DOHH2 (cell line): ENCODE measurements around the gene ATP4B.

Source experiments
- H3F3A ChIP-seq: fragments of 200-600 bp; sonication (generic), shearing (Covaris generic); 2 replicates; pipeline ENCODE4 v1.6.0; 2016; ENCODE audit warnings: antibody characterized with exemption, mild to moderate bottlenecking; ENCODE audit not compliant: control insufficient read depth, insufficient read depth
- H3K27ac ChIP-seq: fragments of 200-600 bp; sonication (generic); 2 replicates; pipeline ENCODE4 v1.5.1; 2014; ENCODE audit warnings: low read depth, mild to moderate bottlenecking, low read length, moderate library complexity
- H3K27me3 ChIP-seq: fragments of 200-600 bp; sonication (generic); 2 replicates; pipeline ENCODE4 v1.6.1; 2014; ENCODE audit warnings: mild to moderate bottlenecking, low read length, mixed read lengths; ENCODE audit not compliant: control insufficient read depth
- H3K36me3 ChIP-seq: fragments of 200-600 bp; sonication (generic); 2 replicates; pipeline ENCODE4 v1.6.1; 2014; ENCODE audit warnings: mild to moderate bottlenecking, low read length, moderate library complexity, mixed read lengths; ENCODE audit not compliant: control insufficient read depth
- H3K4me1 ChIP-seq: fragments of 200-600 bp; sonication (generic); 2 replicates; pipeline ENCODE4 v1.6.1; 2014; ENCODE audit warnings: mild to moderate bottlenecking, low read length, mixed read lengths; ENCODE audit not compliant: control insufficient read depth
- H3K4me2 ChIP-seq: fragments of 200-600 bp; sonication (generic); 2 replicates; pipeline ENCODE4 v1.6.0; 2014; ENCODE audit warnings: mild to moderate bottlenecking, low read length, moderate library complexity
- H3K4me3 ChIP-seq: fragments of 200-600 bp; sonication (generic); 2 replicates; pipeline ENCODE4 v1.5.1; 2014; ENCODE audit warnings: mild to moderate bottlenecking, low read length, mixed read lengths
- H3K79me2 ChIP-seq: fragments of 200-600 bp; sonication (generic); 2 replicates; pipeline ENCODE4 v1.6.1; 2014; ENCODE audit warnings: mild to moderate bottlenecking, low read length, mixed read lengths; ENCODE audit not compliant: control insufficient read depth
- H3K9me2 ChIP-seq: fragments of 200-600 bp; sonication (generic); replicated peaks from 2 replicates; pipeline ENCODE4 v1.6.1; 2014; ENCODE audit warnings: mild to moderate bottlenecking, low read length, mixed read lengths; ENCODE audit not compliant: control insufficient read depth
- H3K9me3 ChIP-seq: fragments of 200-600 bp; sonication (generic); 2 replicates; pipeline ENCODE4 v1.6.1; 2014; ENCODE audit warnings: antibody characterized with exemption, low read length, mixed read lengths; ENCODE audit not compliant: control insufficient read depth, insufficient read depth
- H4K20me1 ChIP-seq: fragments of 200-600 bp; sonication (generic); 2 replicates; pipeline ENCODE4 v1.6.0; 2014; ENCODE audit warnings: low read depth, mild to moderate bottlenecking, antibody characterized with exemption, low read length, moderate library complexity; ENCODE audit not compliant: control insufficient read depth, insufficient read depth
- EZH2phosphoT487 ChIP-seq: fragments of 200-600 bp; sonication (generic); IDR thresholded peaks from 2 replicates; pipeline ENCODE4 v1.6.1; 2017; ENCODE audit warnings: borderline replicate concordance, mild to moderate bottlenecking, antibody characterized with exemption, low read length, moderate library complexity, mixed read lengths
- TF ChIP-seq, protein P1 (sequence below): fragments of 200-600 bp; sonication (generic); IDR thresholded peaks from one replicate; pipeline ENCODE4 v1.5.1; 2014; ENCODE audit warnings: antibody characterized with exemption, mild to moderate bottlenecking, low read depth, low read length; ENCODE audit not compliant: poor library complexity, severe bottlenecking

ATP4B gene

DNA sequence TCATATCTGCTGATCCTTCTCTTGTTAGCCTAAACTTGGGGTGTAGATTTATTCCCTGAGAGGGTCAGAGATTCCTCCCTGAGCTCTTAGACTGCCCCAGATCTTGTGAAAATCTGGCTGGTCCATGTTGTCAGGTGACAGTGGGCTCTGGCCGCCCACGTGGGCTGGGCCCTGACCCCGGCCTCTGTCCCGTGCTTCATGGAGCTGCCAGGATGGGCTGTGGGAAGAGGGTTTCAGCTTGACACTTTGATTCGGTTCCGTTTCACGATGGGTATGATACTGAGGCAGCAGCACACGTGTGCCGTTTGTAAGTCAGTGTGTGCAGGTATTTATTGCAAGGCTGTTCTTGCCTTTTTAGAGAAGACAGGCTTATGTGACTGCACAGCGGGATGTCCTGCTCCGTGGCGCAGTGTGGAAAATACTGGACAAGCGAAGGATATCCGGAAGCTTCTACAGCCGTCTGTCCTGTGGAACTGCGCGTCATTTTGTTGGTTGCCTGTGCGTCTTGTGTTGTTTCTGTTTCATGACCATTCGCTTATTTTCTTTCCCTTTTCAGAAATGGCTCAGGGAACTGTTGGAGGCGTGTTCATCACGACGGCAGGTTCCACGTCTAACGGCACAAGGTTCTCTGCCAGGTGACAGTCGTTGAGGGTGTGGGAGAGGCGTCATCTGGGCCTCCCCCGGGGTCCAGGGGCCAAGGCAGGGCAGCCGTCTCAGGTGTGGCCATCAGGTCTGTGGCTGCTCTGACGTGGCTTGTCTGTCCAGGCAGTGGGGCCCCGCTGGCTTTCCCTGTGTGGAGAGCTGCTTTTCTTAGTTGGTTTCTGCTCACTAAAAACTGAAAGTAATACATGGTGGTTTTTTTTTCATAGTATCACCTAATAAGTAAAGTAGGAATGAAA, 20.5 kb downstream of the ATP4B start:
- Histone ChIP-seq H3K27me3 (no peaks in the 10 kb centered on the region), H3K4me1 (no peaks in the 10 kb centered on the region), H3K79me2 (no peaks in the 10 kb centered on the region), H3K9me2 (no peaks in the 10 kb centered on the region), H4K20me1 (0 out of 2 replicates have a peak, but pooled peaks cover 4% of the 10 kb centered on the region), H3F3A (peaks cover 3% of the 10 kb centered on the region), H3K4me2 (no peak overlapping the region), H3K4me3 (no peak overlapping the region), H3K36me3 (peaks cover 95% of the 10 kb centered on the region), H3K27ac (no peak overlapping the region), H3K9me3 (no peaks in the 10 kb centered on the region)
- TF ChIP-seq, protein P1, sequence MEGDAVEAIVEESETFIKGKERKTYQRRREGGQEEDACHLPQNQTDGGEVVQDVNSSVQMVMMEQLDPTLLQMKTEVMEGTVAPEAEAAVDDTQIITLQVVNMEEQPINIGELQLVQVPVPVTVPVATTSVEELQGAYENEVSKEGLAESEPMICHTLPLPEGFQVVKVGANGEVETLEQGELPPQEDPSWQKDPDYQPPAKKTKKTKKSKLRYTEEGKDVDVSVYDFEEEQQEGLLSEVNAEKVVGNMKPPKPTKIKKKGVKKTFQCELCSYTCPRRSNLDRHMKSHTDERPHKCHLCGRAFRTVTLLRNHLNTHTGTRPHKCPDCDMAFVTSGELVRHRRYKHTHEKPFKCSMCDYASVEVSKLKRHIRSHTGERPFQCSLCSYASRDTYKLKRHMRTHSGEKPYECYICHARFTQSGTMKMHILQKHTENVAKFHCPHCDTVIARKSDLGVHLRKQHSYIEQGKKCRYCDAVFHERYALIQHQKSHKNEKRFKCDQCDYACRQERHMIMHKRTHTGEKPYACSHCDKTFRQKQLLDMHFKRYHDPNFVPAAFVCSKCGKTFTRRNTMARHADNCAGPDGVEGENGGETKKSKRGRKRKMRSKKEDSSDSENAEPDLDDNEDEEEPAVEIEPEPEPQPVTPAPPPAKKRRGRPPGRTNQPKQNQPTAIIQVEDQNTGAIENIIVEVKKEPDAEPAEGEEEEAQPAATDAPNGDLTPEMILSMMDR, result no peak
- TF ChIP-seq EZH2phosphoT487, result no peak

DNA sequence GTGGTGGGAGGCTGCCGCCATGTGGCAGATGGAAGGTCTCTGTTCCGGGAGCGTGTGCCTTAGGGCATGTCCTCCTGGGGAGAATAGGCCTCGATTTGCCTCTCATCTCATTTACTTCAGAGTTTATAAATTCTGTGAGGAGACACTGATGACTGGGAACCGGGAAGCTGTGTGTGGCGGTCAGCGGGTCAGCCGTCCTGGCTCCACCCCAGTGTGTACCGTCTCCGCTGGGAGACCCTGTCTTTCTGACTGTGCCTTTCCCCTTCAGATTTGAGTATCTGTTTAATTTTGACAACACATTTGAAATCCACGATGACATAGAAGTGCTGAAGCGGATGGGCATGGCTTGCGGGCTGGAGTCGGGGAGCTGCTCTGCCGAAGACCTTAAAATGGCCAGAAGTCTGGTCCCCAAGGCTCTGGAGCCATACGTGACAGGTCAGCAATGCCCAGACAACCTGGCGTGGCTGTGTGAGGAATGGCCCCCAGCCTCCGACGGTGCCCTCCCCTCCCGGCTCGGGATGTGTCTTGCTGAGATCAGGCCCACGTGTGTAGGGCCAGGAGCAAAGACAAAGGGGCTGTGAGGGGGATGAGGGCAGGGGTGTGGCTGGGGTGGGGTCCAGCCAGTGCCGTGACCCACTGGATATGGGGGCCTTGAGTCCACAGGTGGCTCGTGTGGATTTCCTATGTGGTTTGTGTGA, 21.6 kb downstream of the ATP4B start:
- H3K9me3 ChIP-seq, result no peaks in the 10 kb centered on the region
- H3K27me3 ChIP-seq, result no peaks in the 10 kb centered on the region
- H3K4me1 ChIP-seq, result no peaks in the 10 kb centered on the region
- no peak overlapping the region for H3K4me3 ChIP-seq
- H3K9me2 ChIP-seq, result no peaks in the 10 kb centered on the region
- no peaks in the 10 kb centered on the region for H3F3A ChIP-seq
- H3K4me2 ChIP-seq, result no peak overlapping the region
- H3K27ac ChIP-seq, result no peak overlapping the region
- TF ChIP-seq, protein P1, result no peak
- TF ChIP-seq EZH2phosphoT487, result no peak
- H3K36me3 ChIP-seq, result peaks cover 95% of the 10 kb centered on the region
- H3K79me2 ChIP-seq, result peaks cover under 1% of the 10 kb centered on the region
- 0 out of 2 replicates have a peak, but pooled peaks cover 4% of the 10 kb centered on the region for H4K20me1 ChIP-seq

DNA sequence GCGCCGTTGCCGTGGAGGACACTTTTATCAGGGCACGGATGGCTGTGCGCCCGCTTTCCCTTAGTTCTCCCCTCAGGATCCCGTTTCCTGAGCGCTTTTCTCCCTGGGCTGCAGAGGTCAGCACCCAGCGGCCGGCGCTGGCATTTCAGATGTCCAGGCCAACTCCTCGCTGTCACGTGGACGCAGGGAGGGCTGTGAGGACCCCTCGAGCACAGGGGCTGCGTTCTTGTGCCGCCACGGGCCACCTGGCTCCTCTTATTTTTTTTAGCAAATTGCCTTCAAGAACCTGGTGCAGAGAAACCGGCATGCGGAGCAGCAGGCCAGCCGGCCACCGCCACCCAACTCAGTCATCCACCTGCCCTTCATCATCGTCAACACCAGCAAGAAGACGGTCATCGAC, 22.3 kb downstream of the ATP4B start:
- no peaks in the 10 kb centered on the region for H3K4me1 ChIP-seq
- no peak overlapping the region for H3K4me3 ChIP-seq
- TF ChIP-seq, protein P1, result no peak
- no peak for TF ChIP-seq EZH2phosphoT487
- H4K20me1 ChIP-seq, result 0 out of 2 replicates have a peak, but pooled peaks cover 4% of the 10 kb centered on the region
- no peak overlapping the region for H3K4me2 ChIP-seq
- no peaks in the 10 kb centered on the region for H3F3A ChIP-seq
- H3K9me3 ChIP-seq, result no peaks in the 10 kb centered on the region
- no peak overlapping the region for H3K27ac ChIP-seq
- H3K9me2 ChIP-seq, result no peaks in the 10 kb centered on the region
- H3K79me2 ChIP-seq, result peaks cover 7% of the 10 kb centered on the region
- peaks cover 98% of the 10 kb centered on the region for H3K36me3 ChIP-seq
- H3K27me3 ChIP-seq, result no peaks in the 10 kb centered on the region
